B cell (primary cell): ENCODE data around the gene SH3RF1. TPM values are rescaled to one million over a fixed set of nuclear protein-coding genes. Genes with fewer than 3 reads are reported as not detected.
"Not testable (repeated sequence)": the region's sequence is repeated elsewhere in the genome, so short reads cannot be mapped to it uniquely, and the experiment has no call there.

Experiments used
- ATAC-seq: fragments of 200-7000 bp; cut with Tn5 transposase; one replicate; pipeline ENCODE4 v1.10.0; 2021; ENCODE audit warnings: low read depth, mild to moderate bottlenecking, moderate number of reproducible peaks, moderate library complexity
- CTCF ChIA-PET: fragments of 350-600 bp; sonication (Branson Sonifier 250); formaldehyde crosslinking; loops from one replicate; lab custom pipeline; 2021; ENCODE audit warnings: antibody characterized with exemption, inconsistent platforms; lab: Charles Lee
- POLR2A ChIA-PET: fragments of 350-600 bp; sonication (Branson Sonifier 250); formaldehyde crosslinking; loops from one replicate; lab custom pipeline; 2021; ENCODE audit warnings: antibody characterized with exemption; lab: Charles Lee
- DNase-seq: peaks from one replicate; pipeline ENCODE4 v3.0.0; 2013
- H2AFZ ChIP-seq: 2 replicates; pipeline ENCODE4 v1.6.1; 2012; ENCODE audit warnings: mild to moderate bottlenecking, low read depth, low read length; ENCODE audit not compliant: insufficient read depth, poor library complexity, severe bottlenecking
- H3K27ac ChIP-seq, 2 donors: 1 replicate in 1 of 2; 2 replicates in 1 of 2; pipeline ENCODE4 v1.5.1; 2012 to 2013; ENCODE audit warnings: low read length in 2 of 2, mild to moderate bottlenecking in 2 of 2, moderate library complexity in 1 of 2
- H3K27me3 ChIP-seq, 4 experiments: fragments of 200-600 bp in 1 of 4; sonication (generic) in 1 of 4; replicated peaks in 1 of 4; 1 replicate in 2 of 4; 2 replicates in 2 of 4; pipeline versions ENCODE4 v1.6.1 to v1.7.0; 2013 to 2016; ENCODE audit warnings: low read length in 3 of 4, mild to moderate bottlenecking in 2 of 4, mixed read lengths in 1 of 4, moderate library complexity in 1 of 4; ENCODE audit not compliant: insufficient read depth in 4 of 4, control insufficient read depth in 3 of 4; ENCODE audit errors: control extremely low read depth in 1 of 4
- H3K36me3 ChIP-seq, 2 experiments: replicated peaks in 1 of 2; 1 replicate in 1 of 2; 2 replicates in 1 of 2; pipeline versions ENCODE4 v1.6.1 to v1.7.1; 2013; ENCODE audit warnings: low read length in 1 of 2; ENCODE audit not compliant: insufficient read depth in 2 of 2, control insufficient read depth in 1 of 2; ENCODE audit errors: control extremely low read depth in 1 of 2, extremely low read depth in 1 of 2
- H3K4me1 ChIP-seq, 2 donors: fragments of 200-600 bp in 1 of 2; sonication (generic) in 1 of 2; 1 replicate in 1 of 2; 2 replicates in 1 of 2; pipeline versions ENCODE4 v1.5.1 to v1.6.1; 2013 to 2017; ENCODE audit warnings: low read length in 2 of 2; ENCODE audit not compliant: control insufficient read depth in 2 of 2, insufficient read depth in 2 of 2
- H3K4me2 ChIP-seq: replicated peaks from 2 replicates; pipeline ENCODE3; 2012; ENCODE audit warnings: mild to moderate bottlenecking, low read depth, low read length; ENCODE audit not compliant: poor library complexity, severe bottlenecking
- H3K4me3 ChIP-seq, 5 experiments: fragments of 200-600 bp in 1 of 5; sonication (generic) in 1 of 5; 1 replicate in 3 of 5; 2 replicates in 2 of 5; pipeline versions ENCODE4 v1.5.1 to v1.7.0; 2011 to 2016; ENCODE audit warnings: low read length in 4 of 5, mild to moderate bottlenecking in 4 of 5, low read depth in 2 of 5, control low read depth in 1 of 5, moderate library complexity in 1 of 5; ENCODE audit not compliant: insufficient read depth in 1 of 5; ENCODE audit errors: control extremely low read depth in 1 of 5, extremely low read depth in 1 of 5
- H3K79me2 ChIP-seq: fragments of 200-600 bp; sonication (generic); one replicate; pipeline ENCODE4 v1.6.0; 2016; ENCODE audit warnings: low read length; ENCODE audit not compliant: control insufficient read depth, insufficient read depth
- H3K9ac ChIP-seq: fragments of 200-600 bp; sonication (generic); 2 replicates; pipeline ENCODE4 v1.6.1; 2017; ENCODE audit warnings: mild to moderate bottlenecking, low read length, moderate library complexity
- H3K9me3 ChIP-seq, 3 donors: one replicate each; pipeline versions ENCODE4 v1.6.1 to v1.7.1; 2013; ENCODE audit warnings: low read length in 2 of 3; ENCODE audit not compliant: control insufficient read depth in 2 of 3, insufficient read depth in 1 of 3; ENCODE audit errors: control extremely low read depth in 1 of 3
- H4K20me1 ChIP-seq: 2 replicates; pipeline ENCODE4 v1.6.0; 2012; ENCODE audit warnings: mild to moderate bottlenecking, low read length; ENCODE audit not compliant: insufficient read depth, control insufficient read depth, poor library complexity, severe bottlenecking
- H3K27ac Mint-ChIP-seq: one replicate; pipeline ENCODE4 v1.8.0; 2021; ENCODE audit warnings: mixed read lengths
- H3K27me3 Mint-ChIP-seq: one replicate; pipeline ENCODE4 v1.8.0; 2021; ENCODE audit warnings: mixed read lengths
- H3K4me1 Mint-ChIP-seq: one replicate; pipeline ENCODE4 v1.8.0; 2021; ENCODE audit warnings: mixed read lengths
- H3K4me3 Mint-ChIP-seq: one replicate; pipeline ENCODE4 v1.8.0; 2021; ENCODE audit warnings: mixed read lengths
- H3K9me3 Mint-ChIP-seq: one replicate; pipeline ENCODE4 v1.8.0; 2022; ENCODE audit warnings: mixed read lengths; ENCODE audit not compliant: insufficient read depth
- EZH2 ChIP-seq: IDR thresholded peaks from 2 replicates; pipeline ENCODE4 v1.6.1; 2012; ENCODE audit warnings: borderline replicate concordance, low read depth, mild to moderate bottlenecking, moderate library complexity, low read length; ENCODE audit not compliant: insufficient read depth, poor library complexity, severe bottlenecking
- WGBS: methylation state at CpG from one replicate; pipeline ENCODE4 v1.1.5; 2013; ENCODE audit warnings: missing lambda C conversion rate; ENCODE audit not compliant: insufficient coverage; 5-methylcytosine and 5-hydroxymethylcytosine counted together
- intact Hi-C: fragments of 100-400 bp; cut with micrococcal nuclease; formaldehyde crosslinking; loops from one replicate; pipeline ENCODE4 v1.10.0; 2022
- polyA plus RNA-seq: library from polyadenylated mRNA; depleted of rRNA; stranded (reverse); fragments of >200 nt; gene quantifications from 2 replicates; pipeline ENCODE4 v1.2.3, GENCODE V29; 2012
- total RNA-seq, 2 donors: library from RNA; stranded (reverse); fragments of 120-200 nt in 1 of 2; gene quantifications; 1 replicate in 1 of 2; 2 replicates in 1 of 2; pipeline versions ENCODE4 v1.2.3 to v1.2.4, GENCODE V29; 2013 to 2022
- TF ChIP-seq, protein P1 (sequence below): fragments of 200-600 bp; IDR thresholded peaks from one replicate; pipeline ENCODE4 v1.8.0; 2022; ENCODE audit warnings: antibody characterized with exemption, mild to moderate bottlenecking

SH3RF1 gene
- total and polyA plus RNA-seq, 2 donors (not counting 1 experiment from before 2014, with no cell fraction given), result 2.0 to 5.4 TPM

DNA sequence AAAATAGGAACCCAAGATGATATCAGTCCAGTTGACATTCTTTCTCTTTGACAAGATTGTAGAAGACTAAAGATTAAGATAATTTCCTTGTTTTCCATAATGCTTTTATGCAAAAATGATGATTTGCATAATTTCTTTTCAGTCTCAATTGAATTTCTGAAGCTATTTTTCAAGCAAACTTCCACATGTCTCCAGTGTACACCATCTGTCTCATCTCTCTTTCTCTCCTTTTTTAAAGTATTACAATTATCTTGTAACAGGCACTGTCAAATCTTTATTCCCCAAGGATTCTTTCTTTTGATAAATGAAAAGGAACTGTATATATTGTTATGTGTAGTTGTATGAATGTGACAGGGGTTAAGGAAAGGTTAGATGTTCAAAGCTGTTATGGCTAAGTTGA, 7.9 kb upstream of the SH3RF1 start:
- H3K9me3 ChIP-seq, result no peaks in the 10 kb centered on the region
- H3K27me3 Mint-ChIP-seq, result no peaks in the 10 kb centered on the region
- no peak overlapping the region for H3K27ac Mint-ChIP-seq
- TF ChIP-seq, protein P1, sequence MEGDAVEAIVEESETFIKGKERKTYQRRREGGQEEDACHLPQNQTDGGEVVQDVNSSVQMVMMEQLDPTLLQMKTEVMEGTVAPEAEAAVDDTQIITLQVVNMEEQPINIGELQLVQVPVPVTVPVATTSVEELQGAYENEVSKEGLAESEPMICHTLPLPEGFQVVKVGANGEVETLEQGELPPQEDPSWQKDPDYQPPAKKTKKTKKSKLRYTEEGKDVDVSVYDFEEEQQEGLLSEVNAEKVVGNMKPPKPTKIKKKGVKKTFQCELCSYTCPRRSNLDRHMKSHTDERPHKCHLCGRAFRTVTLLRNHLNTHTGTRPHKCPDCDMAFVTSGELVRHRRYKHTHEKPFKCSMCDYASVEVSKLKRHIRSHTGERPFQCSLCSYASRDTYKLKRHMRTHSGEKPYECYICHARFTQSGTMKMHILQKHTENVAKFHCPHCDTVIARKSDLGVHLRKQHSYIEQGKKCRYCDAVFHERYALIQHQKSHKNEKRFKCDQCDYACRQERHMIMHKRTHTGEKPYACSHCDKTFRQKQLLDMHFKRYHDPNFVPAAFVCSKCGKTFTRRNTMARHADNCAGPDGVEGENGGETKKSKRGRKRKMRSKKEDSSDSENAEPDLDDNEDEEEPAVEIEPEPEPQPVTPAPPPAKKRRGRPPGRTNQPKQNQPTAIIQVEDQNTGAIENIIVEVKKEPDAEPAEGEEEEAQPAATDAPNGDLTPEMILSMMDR, result no peak
- TF ChIP-seq EZH2, result no peak
- no peak overlapping the region for H3K4me3 ChIP-seq
- no peaks in the 10 kb centered on the region for H3K36me3 ChIP-seq
- no peak overlapping the region for H2AFZ ChIP-seq
- no peaks in the 10 kb centered on the region for H3K27me3 ChIP-seq
- ATAC-seq (no peak), DNase-seq (no peak)
- H3K4me3 Mint-ChIP-seq, result no peak overlapping the region
- POLR2A ChIA-PET, result no interaction called here
- H3K4me2 ChIP-seq, result no peak overlapping the region
- H4K20me1 ChIP-seq, result no peaks in the 10 kb centered on the region
- H3K9me3 Mint-ChIP-seq, result no peaks in the 10 kb centered on the region
- no peak overlapping the region for H3K27ac ChIP-seq
- CTCF ChIA-PET, result no interaction called here
- no peaks in the 10 kb centered on the region for H3K4me1 Mint-ChIP-seq
- H3K79me2 ChIP-seq, result no peaks in the 10 kb centered on the region
- intact Hi-C loops, result loop anchor here (10.0 kb wide), 1 partner anchor 336 kb away; the partner anchor contains the start of gene NEK1
- H3K4me1 ChIP-seq, result no peaks in the 10 kb centered on the region
- H3K9ac ChIP-seq, result no peak overlapping the region

DNA sequence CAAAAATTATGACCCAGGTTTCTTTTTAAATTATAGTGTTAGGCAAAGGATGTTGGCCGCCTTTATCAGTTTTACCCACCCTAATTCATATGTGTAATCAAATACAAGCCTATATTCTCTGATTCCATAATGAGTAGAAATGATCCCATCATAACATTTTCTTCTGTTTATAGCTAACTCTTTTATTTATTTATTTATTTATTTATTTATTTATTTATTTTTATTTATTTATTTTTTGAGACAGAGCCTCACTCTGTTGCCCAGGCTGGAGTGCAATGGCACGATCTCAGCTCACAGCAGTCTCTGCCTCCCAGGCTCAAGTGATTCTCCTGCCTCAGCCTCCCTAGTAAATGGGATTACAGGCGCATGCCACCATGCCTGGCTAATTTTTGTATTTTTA, 7.1 kb upstream of the SH3RF1 start:
- H3K9me3 Mint-ChIP-seq, H3K4me3 Mint-ChIP-seq, H3K27ac Mint-ChIP-seq, H3K27ac ChIP-seq, H3K9me3 ChIP-seq, H3K79me2 ChIP-seq, H3K4me2 ChIP-seq, H3K4me1 Mint-ChIP-seq, H3K27me3 ChIP-seq, H3K36me3 ChIP-seq, H3K9ac ChIP-seq, H4K20me1 ChIP-seq, H3K4me1 ChIP-seq, H2AFZ ChIP-seq, DNase-seq, H3K4me3 ChIP-seq, H3K27me3 Mint-ChIP-seq, POLR2A ChIA-PET, ATAC-seq, CTCF ChIA-PET: not testable (repeated sequence)
- 100% methylated on average over 2 of the region's 3 CpGs for WGBS
- intact Hi-C loops, result loop anchor here (10.0 kb wide), 1 partner anchor 337 kb away; the partner anchor contains the start of gene NEK1
